Transverse colon (tissue), 4 donors: ENCODE measurements around the gene FRZB. TPM values are rescaled to one million over a fixed set of nuclear protein-coding genes. Genes with fewer than 3 reads are reported as not detected.

Experiments
- DNase-seq: peaks from one replicate; pipeline ENCODE4 v3.0.0-alpha.2; 2019
- H3K27ac ChIP-seq, 4 donors: fragments of 200-600 bp; sonication (generic); 2 replicates each; pipeline ENCODE4 v1.5.1; 2016 to 2018; ENCODE audit warnings: inconsistent platforms in 4 of 4
- H3K27me3 ChIP-seq: fragments of 200-600 bp; sonication (generic); 2 replicates; pipeline ENCODE4 v1.5.1; 2017; ENCODE audit warnings: inconsistent platforms
- H3K36me3 ChIP-seq, 4 donors: fragments of 200-600 bp; sonication (generic); 2 replicates each; pipeline ENCODE4 v1.5.1; 2017 to 2019; ENCODE audit warnings: inconsistent platforms in 4 of 4
- H3K4me1 ChIP-seq, 4 donors: fragments of 200-600 bp; sonication (generic); 2 replicates each; pipeline ENCODE4 v1.5.1; 2017 to 2020; ENCODE audit warnings: inconsistent platforms in 4 of 4
- H3K4me3 ChIP-seq, 4 donors: fragments of 200-600 bp; sonication (generic); 1 replicate in 1 of 4; 2 replicates in 3 of 4; pipeline versions ENCODE4 v1.5.1 to v1.6.1; 2017 to 2019; ENCODE audit warnings: inconsistent platforms in 4 of 4
- H3K9me3 ChIP-seq, 2 donors: fragments of 200-600 bp; sonication (generic); 2 replicates each; pipeline ENCODE4 v1.5.1; 2017 to 2019; ENCODE audit warnings: inconsistent platforms in 2 of 2
- CTCF ChIP-seq, 5 experiments: fragments of 200-600 bp in 3 of 5; fragments of 450-650 bp in 2 of 5; sonication (generic) in 3 of 5; IDR thresholded peaks; 1 replicate in 2 of 5; 2 replicates in 3 of 5; pipeline ENCODE4 v1.5.1; 2016 to 2017; ENCODE audit warnings: antibody characterized with exemption in 5 of 5, inconsistent platforms in 3 of 5, mild to moderate bottlenecking in 2 of 5, moderate library complexity in 1 of 5
- EP300 ChIP-seq: sonication (generic); formaldehyde crosslinking; IDR thresholded peaks from one replicate; pipeline ENCODE4 v1.6.1; 2017; ENCODE audit warnings: antibody characterized with exemption, low read depth
- POLR2A ChIP-seq: fragments of 450-650 bp; IDR thresholded peaks from one replicate; pipeline ENCODE4 v1.6.1; 2016; ENCODE audit warnings: antibody characterized with exemption, mild to moderate bottlenecking, moderate library complexity
- POLR2AphosphoS5 ChIP-seq, 3 donors: sonication (generic); formaldehyde crosslinking; IDR thresholded peaks; one replicate each; pipeline ENCODE4 v1.6.1; 2016; ENCODE audit warnings: antibody characterized with exemption in 3 of 3
- whole genome bisulfite sequencing, 2 donors: methylation state at CpG; one replicate each; pipeline ENCODE4 v1.1.5; 2018; ENCODE audit warnings: low coverage in 1 of 2; 5-methylcytosine and 5-hydroxymethylcytosine counted together
- in situ Hi-C, 4 donors: fragments of 200-750 bp; cut with MboI; loops; one replicate each; pipeline versions ENCODE4 v1.15.0 to v1.15.1; 2017; ENCODE audit warnings: low sequenced_read_pairs in 3 of 4, low pct_ligation_motif_present in 1 of 4, low pct_unique_long_range_greater_than_20kb in 1 of 4
- intact Hi-C: fragments of 100-400 bp; cut with DNase I; formaldehyde crosslinking; loops from one replicate; pipeline ENCODE4 v1.15.1; 2023; ENCODE audit warnings: low total_unique reads
- total RNA-seq, 4 donors: library from RNA; depleted of rRNA; stranded (reverse); fragments of >200 nt; gene quantifications; one replicate each; pipeline ENCODE4 v1.1.0, GENCODE V29; 2016

The FRZB gene
- total RNA-seq, 4 donors from 2014 or later: 0.37 to 11.9 (median 2.9) TPM

GRCh38 chr2:182833084-182833854 is 33.2 kb downstream of the FRZB start:
- Histone ChIP-seq H3K27ac (no peak overlapping the region), H3K9me3 (no peaks in the 10 kb centered on the region), H3K4me1 (no peaks in the 10 kb centered on the region), H3K36me3 (no peaks in the 10 kb centered on the region), H3K4me3 (no peak overlapping the region), H3K27me3 (no peaks in the 10 kb centered on the region)
- in situ Hi-C loops (no loop called here), intact Hi-C loops (no loop called here)
- TF ChIP-seq POLR2AphosphoS5 (IDR thresholded peaks at IDR 0.05): no peak
- no peak for TF ChIP-seq POLR2A
- no peak for TF ChIP-seq CTCF (IDR thresholded peaks at IDR 0.05)
- no peak for TF ChIP-seq EP300
- 76 to 84% methylated on average over 9 of the region's 9 CpGs for whole genome bisulfite sequencing, 2 donors
- DNase-seq: no peak

- H3K9me3 ChIP-seq: no peaks in the 10 kb centered on the region
- no peaks in the 10 kb centered on the region for H3K27me3 ChIP-seq
- no peak for TF ChIP-seq POLR2A
- TF ChIP-seq POLR2AphosphoS5 (IDR thresholded peaks at IDR 0.05): no peak
- TF ChIP-seq EP300: no peak
- no peak for TF ChIP-seq CTCF (IDR thresholded peaks at IDR 0.05)
- in situ Hi-C loops: no loop called here
- no peaks in the 10 kb centered on the region for H3K36me3 ChIP-seq
- intact Hi-C loops: no loop called here
- no peak overlapping the region for H3K27ac ChIP-seq
- DNase-seq: no peak
- H3K4me3 ChIP-seq: no peak overlapping the region
- peaks cover 0 to under 1% (median 0%) of the 10 kb centered on the region in 4 donors for H3K4me1 ChIP-seq
- WGBS, 2 donors: 60 to 61% methylated on average over 3 of the region's 3 CpGs
Observed at GRCh38 chr2:182831921-182832320, 34.5 kb downstream of the FRZB start.

GRCh38 chr2:182831101-182831500 is 35.3 kb downstream of the FRZB start:
- Histone ChIP-seq H3K27ac (no peak overlapping the region), H3K4me3 (no peak overlapping the region), H3K36me3 (no peaks in the 10 kb centered on the region), H3K4me1 (peaks cover 0 to 8% (median 0%) of the 10 kb centered on the region in 4 donors), H3K27me3 (no peaks in the 10 kb centered on the region), H3K9me3 (no peaks in the 10 kb centered on the region)
- TF ChIP-seq CTCF (IDR thresholded peaks at IDR 0.05): no peak
- TF ChIP-seq POLR2A: no peak
- no peak for TF ChIP-seq EP300
- TF ChIP-seq POLR2AphosphoS5 (IDR thresholded peaks at IDR 0.05): no peak
- no peak for DNase-seq
- in situ Hi-C loops: no loop called here
- intact Hi-C loops: no loop called here

GRCh38 chr2:182827182-182827879 is 39.1 kb downstream of the FRZB start:
- WGBS, 2 donors: 49 to 55% methylated on average over 2 of the region's 2 CpGs
- TF ChIP-seq EP300 (no peak), POLR2AphosphoS5 (IDR thresholded peaks at IDR 0.05) (no peak), CTCF (IDR thresholded peaks at IDR 0.05) (no peak), POLR2A (no peak)
- H3K4me3 ChIP-seq: no peak overlapping the region
- H3K27ac ChIP-seq: peak overlapping the region in 2 of 4 donors; percentile 5 to 44
- DNase-seq: no peak
- no peaks in the 10 kb centered on the region for H3K27me3 ChIP-seq
- in situ Hi-C loops (no loop called here), intact Hi-C loops (no loop called here)
- no peaks in the 10 kb centered on the region for H3K36me3 ChIP-seq
- no peaks in the 10 kb centered on the region for H3K9me3 ChIP-seq
- peaks cover 0 to 17% (median 2%) of the 10 kb centered on the region in 4 donors for H3K4me1 ChIP-seq
